ENCODE measurements around the gene P2RY8. TPM values are rescaled to one million over a fixed set of nuclear protein-coding genes. Genes with fewer than 3 reads are reported as not detected.

P2RY8 gene, protein sequence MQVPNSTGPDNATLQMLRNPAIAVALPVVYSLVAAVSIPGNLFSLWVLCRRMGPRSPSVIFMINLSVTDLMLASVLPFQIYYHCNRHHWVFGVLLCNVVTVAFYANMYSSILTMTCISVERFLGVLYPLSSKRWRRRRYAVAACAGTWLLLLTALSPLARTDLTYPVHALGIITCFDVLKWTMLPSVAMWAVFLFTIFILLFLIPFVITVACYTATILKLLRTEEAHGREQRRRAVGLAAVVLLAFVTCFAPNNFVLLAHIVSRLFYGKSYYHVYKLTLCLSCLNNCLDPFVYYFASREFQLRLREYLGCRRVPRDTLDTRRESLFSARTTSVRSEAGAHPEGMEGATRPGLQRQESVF
- not detected in 2 replicates for total RNA-seq

DNA sequence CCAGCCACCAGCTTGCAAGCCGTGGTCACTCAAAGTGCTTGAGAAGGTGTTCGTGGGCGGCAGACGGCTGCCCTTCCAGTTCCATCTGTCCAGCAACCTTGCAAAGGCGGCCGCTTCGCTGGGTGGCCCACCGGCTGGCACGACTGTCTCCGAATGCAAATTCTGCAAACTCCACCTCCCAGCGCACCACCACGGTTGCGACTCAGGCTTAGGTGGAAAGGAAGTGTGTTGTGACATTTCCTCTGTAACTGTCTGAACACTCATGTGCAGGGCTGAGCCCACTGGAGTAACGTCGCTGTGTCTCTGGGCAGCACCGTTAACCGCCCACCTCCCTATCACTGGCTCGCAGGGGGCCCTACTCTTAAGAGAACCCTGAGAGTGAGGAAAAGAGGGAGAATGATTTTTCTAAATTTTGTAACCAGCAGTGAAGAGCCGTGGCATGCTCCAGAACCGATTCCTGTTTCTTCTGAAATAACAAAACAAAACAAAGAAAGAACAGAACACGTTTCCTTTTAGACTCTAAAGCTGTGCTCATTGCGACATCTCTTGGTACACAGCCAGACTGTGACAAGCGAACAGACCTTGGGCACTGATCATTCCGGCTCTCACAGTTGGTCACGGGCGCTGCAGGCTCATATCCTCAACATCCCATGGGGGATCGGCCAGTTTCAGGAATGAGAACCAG is at the start of gene P2RY8:
Gene P2RY8, minus strand, starts transcription at position 155 of the 685 bp plus-strand sequence. CDS start 70,627 bp downstream, outside the sequence.

DNA sequence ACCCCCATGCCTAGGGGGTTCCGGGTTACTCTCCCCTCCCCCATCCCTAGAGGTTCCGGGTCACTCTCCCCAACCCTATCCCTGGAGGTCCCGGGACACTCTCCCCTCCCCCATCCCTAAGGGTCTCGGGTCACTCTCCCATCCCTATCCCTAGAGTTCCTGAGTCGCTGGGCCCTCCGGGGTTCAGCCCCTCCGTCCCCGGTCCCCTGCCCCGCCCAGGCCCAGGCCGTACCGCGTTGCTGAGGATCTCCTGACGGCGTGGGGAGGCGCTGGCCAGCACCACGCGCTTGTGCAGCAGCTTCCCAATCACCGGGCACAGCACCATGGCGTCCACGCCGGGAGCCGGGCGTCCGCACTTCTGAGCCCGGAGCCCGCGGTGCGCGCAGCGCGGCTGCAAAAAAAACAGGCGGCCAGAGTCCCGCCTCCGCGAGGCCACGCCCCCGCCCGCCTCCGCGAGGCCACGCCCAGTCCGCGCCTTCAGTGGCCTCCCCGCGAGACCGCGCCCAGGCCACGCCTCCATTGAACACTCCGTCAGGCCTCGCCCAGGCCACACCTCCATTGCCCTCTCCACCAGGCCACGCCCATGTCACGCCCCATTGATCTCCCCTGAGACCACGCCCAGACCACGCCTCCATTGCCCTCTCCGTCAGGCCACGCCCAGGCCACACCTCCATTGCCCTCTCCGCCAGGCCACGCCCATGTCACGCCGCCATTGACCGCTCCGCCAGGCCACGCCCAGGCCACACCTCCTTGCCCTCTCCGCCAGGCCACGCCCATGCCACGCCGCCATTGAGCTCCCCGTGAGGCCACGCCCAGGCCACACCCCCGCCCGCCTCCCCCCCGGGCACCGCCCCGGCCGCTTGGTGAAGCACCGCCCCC is 84.2 kb downstream of the P2RY8 start, which contains the start of gene ASMTL:
Gene ASMTL, minus strand, starts transcription at position 394 of the 879 bp plus-strand sequence. Its CDS starts 69 bp downstream, at position 325.

Other genes starting within 250 kb of the P2RY8 start
- gene IL3RA, start 200.4 kb downstream of the P2RY8 start, total RNA-seq = not detected in 2 replicates
- 368 and 429 TPM in 2 replicates for gene SLC25A6, start 145.1 kb downstream of the P2RY8 start, total RNA-seq
- gene ASMTL, start 84.3 kb downstream of the P2RY8 start, total RNA-seq = 38.3 and 44.7 TPM in 2 replicates
- 19.5 and 20.2 TPM in 2 replicates for gene AKAP17A, start 54.4 kb upstream of the P2RY8 start, total RNA-seq
- gene ASMT, start 77.9 kb upstream of the P2RY8 start, total RNA-seq = not detected in 2 replicates

Data from bronchus fibroblast of lung (primary cell).